M059J (cell line): ENCODE data around the gene ZDHHC11B. TPM values are rescaled to one million over a fixed set of nuclear protein-coding genes. Genes with fewer than 3 reads are reported as not detected.

Experiments
- DNase-seq: peaks from one replicate; pipeline ENCODE4 v3.0.0-alpha.2; 2012; ENCODE audit warnings: low read depth
- total RNA-seq: library from RNA; depleted of rRNA; stranded (reverse); fragments of >200 nt; shearing (Covaris generic); gene quantifications from 2 replicates; pipeline ENCODE4 v1.2.3, GENCODE V29; 2014; rRNA removed

Gene ZDHHC11B
- total RNA-seq, 1 experiment from 2014 or later, result not detected

DNA sequence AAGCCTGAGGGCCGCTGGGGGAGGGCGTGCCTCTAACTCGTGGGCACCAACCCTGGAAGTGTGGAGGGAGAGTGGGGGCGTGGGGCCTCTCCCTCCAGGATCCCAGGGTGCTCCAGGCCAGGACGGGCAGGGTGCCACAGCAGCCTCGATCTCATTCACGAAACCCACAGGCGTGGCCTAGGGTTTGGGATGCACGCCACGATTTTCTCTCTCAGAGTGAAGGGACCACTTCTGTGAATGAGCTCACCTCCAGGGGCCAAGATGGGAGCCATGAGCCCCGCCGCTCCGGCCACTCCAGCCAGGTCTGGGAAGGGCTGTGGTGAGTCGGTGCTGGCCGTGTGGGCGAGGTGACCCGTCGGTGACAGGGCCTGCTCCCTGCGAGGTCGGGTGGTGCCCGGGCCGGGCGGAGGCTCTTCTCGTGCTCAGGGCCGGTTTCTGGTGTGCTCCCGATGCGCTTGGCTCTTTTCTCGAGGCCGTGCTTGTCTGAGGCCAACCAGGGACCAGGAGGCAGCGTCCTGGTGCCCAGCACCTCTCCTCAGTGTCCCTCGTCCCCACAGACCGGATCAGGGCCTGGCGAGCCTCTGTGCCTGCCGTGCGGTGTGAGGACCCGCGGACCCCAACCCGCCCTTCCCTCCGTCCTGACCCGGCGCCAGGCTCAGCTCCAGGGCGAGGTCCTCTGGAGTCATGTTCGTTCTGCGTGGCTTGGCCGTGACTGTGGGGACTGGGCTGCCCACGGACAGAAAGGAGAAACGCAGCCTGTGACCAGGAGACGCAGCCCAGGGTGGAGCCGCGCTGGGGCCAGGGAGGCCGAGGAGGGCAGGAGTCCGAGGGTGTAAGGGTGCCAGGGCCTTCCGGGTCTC, 122.4 kb downstream of the ZDHHC11B start:
- no peak for DNase-seq

DNA sequence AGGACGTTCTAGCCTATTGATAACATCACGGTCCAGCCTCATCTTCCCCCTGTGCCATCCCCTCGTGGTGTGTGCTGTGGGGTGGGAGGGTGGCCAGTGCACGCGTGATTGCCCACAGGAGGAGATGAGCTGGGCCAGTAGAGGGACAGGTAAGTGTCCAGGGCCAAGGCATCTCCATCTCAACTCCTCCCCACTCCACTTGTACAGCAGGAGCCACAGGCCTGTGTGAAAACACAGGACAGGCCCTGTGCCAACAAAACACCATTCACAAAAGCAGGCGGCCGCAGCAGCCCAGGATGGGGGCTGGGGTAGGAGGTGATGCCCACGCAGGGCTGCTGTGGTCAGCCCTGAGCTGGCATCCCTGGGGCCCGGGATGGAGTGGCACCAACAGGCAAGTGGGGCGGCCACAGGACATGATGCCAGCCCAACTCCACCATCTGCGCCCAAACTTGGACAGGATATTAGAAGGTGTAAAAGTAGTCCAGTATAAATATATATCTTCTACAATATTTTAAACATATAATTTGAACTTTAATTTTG, 124.0 kb downstream of the ZDHHC11B start:
- no peak for DNase-seq

Other genes starting within 250 kb of the ZDHHC11B start
- 3.7 and 6.1 TPM in 2 replicates for gene CEP72, start 172.4 kb downstream of the ZDHHC11B start, total RNA-seq
- gene TPPP, start 91.4 kb downstream of the ZDHHC11B start, total RNA-seq, result 0.07 and 0.25 TPM in 2 replicates
- gene ZDHHC11, start 66.3 kb upstream of the ZDHHC11B start, total RNA-seq, result 0.22 and 0.44 TPM in 2 replicates
- gene BRD9, start 108.1 kb upstream of the ZDHHC11B start, total RNA-seq, result 30.9 and 37.3 TPM in 2 replicates
- 44.5 and 62.9 TPM in 2 replicates for gene TRIP13, start 108.2 kb upstream of the ZDHHC11B start, total RNA-seq
- gene NKD2, start 224.1 kb upstream of the ZDHHC11B start, total RNA-seq, result 0.17 and 0.32 TPM in 2 replicates